SKM-1 treated with dmso at 0.1 percent for 144 hours (cell line): ENCODE measurements around the gene AK1.
A peak's percentile ranks its signal among the peaks of the same experiment; 100 is the strongest.

Experiments used
- DNase-seq: peaks from one replicate; lab custom pipeline; 2025; ENCODE audit not compliant: unreplicated experiment; lab: John Stamatoyannopoulos, UW

The AK1 gene

GRCh38 chr9:127909839-127910273, 32.4 kb upstream of the AK1 start:
- no peak for DNase-seq

GRCh38 chr9:127908660-127908926, 31.1 kb upstream of the AK1 start:
- DNase-seq, result no peak

DNA sequence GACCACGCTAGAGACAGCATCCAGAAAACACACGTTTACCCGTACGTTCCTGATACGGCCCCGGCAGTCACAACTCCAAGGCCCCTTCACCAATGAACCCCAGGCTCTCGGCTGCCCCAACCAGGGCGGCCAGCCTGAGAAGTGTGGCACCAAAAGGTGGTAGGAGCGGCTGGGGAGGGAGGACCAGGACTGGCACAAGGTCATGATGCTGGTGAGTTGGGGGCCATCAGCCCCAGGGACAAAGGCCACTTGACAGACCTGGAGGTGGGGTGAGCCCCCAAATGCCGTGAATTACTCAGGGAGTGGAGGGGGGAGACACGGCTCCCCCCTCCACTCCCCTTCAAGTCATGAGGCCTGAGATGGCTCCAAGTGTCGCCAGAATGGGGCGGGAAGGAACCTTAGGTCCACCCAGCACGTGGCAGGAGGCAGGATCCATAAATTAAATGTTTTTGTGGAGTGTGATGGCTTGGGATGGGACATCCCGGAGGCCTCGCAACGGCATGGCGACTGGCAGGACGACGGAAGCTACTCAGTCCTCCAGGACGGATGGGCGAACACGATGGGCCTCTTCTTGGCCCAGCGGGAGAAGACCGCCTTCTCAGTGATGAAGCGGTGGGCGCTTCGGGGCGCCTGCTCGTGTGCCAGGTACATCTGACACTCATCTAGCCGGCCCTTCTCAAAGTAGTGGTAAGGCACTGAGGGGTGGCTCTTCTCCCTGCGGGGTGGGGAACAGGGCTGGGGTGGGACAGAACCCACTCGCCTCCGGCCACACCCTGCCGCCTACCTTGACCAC, 30.6 kb upstream of the AK1 start:
- DNase-seq, result no peak

GRCh38 chr9:127905788-127906191, 28.3 kb upstream of the AK1 start:
- DNase-seq, result no peak

GRCh38 chr9:127905004-127905728, 27.7 kb upstream of the AK1 start:
- DNase-seq, result peak; percentile 50

DNA sequence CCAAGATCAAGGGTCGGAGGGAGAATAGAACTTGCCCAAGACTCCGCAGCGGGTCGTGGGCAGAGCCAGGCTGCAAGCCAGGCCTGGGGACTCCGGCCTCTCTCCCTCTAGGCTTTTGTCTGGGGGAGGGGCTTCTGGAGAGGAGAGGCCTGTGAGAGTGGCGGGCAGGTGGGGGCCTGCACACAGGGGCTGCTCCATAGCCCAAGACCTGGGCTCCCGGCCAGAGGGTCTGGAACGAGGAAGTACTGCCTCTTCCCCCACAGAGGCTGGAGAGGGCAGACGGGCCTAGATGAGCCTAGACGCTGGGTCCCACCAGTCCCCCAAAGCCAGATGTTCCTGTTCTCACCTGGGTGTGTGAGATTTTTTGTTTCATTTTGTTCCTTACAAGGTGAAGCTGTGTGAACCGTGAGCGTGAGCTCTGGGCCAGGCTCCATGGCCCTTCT, 27.1 kb upstream of the AK1 start:
- DNase-seq, result peak; percentile 50

DNA sequence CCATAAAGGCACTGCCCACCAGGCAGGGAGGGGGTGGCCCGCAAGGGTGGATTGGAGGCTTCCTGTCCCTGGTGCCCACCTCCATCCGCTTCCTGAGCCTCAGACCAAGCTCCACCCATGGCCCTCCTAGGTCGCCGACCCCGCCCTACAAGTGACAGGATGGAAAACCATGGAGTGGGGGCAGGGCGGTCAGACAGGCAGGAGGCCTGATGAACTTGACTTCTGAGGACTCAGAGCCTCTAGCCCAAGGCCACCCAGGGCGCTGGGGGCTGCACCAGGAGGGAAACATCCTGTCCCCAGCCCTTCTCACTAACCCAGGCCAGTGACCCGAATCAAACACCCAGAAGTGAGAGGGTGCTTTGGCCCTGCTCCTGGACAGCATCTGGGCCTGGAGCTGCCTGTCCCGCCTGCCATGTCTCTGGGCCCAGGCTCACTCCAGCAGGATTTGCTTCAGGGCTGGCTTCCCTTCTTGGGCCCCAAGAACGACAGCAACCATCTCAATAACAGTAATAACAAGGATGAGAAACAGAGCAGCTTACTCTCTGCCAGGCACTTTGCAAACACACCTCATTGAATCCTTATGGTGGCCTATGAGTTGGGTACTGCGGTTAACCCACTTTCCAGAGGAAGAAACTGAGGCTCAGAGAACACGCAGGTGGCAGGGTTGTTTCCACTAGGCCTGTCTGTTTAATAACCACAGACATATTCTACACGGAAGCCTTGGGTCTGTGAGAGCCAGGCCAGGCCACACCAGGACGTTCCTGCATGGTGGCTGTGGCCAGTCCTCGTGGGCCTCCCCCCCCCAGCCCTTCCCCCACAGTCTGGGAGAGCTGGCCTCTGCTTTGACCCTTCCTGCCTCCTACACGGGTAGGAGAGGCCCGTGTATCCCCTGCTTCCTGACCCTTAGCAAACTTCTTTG, 26.3 kb upstream of the AK1 start:
- DNase-seq, result no peak

- DNase-seq, result peak; percentile 71
Observed at GRCh38 chr9:127899128-127899943, 21.9 kb upstream of the AK1 start, which contains the start of gene ST6GALNAC6. Gene ST6GALNAC6, minus strand, starts transcription at chr9:127899603. Its CDS starts 1,622 bp downstream, at chr9:127897981.

DNA sequence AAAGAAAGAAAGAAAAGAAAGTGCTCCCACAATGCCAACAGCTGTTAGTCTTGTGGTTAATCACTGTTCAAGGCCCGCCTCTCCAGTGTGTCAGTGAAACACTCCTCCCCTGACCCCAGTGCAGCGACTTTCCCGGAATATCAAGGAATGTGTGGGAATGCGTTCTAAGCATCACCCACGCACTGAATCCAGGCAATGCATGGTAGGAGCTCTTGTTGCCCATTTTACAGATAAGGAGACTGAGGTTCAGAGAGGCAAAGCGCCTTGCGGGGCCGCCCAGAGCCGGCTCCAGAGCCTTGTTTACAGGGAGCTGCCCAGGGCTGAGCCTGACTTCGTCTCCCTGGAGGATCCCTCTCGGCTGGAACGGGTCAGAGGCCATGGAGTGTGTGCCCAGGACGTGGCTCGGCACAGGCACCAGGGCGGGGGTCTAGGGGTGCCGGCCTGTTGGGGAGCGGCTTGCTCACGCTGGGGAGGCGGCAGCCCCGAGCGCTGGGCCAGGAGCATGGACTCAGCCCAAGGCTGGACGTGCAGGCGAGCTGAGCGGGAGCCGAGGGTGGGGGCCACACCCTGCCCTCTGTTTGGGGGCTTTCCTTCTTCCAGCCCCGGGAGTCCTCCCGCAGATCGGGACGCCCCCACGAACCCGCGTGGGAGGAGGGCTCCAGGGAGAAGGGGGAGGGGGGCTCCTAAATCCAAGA, 21.1 kb upstream of the AK1 start:
- no peak for DNase-seq

GRCh38 chr9:127897193-127897692, 19.8 kb upstream of the AK1 start:
- DNase-seq, result peak; percentile 81

GRCh38 chr9:127896395-127897192, 19.1 kb upstream of the AK1 start:
- no peak for DNase-seq

DNA sequence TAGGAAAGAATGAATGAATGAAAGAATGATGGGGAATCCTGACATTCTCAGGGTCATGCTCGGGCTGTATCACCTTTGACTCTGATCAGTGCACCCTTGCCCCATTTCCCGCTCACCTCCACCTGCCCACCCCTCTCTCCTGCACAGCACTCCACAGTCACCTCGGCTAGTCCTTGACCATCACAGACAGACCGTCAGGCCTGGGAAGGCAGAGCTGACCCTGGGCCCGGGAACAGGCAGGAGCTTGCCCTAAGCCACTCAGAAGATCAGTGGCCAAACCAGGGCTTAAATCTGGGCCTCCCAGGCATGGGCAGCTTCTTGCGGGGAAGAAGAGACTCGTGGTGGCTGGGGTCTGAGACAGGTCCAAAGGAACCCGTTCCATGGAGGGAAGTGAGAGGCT, 18.3 kb upstream of the AK1 start:
- no peak for DNase-seq

- no peak for DNase-seq
Observed at GRCh38 chr9:127893392-127893791, 15.9 kb upstream of the AK1 start.

- DNase-seq, result no peak
Observed at GRCh38 chr9:127892831-127893230, 15.4 kb upstream of the AK1 start.

DNA sequence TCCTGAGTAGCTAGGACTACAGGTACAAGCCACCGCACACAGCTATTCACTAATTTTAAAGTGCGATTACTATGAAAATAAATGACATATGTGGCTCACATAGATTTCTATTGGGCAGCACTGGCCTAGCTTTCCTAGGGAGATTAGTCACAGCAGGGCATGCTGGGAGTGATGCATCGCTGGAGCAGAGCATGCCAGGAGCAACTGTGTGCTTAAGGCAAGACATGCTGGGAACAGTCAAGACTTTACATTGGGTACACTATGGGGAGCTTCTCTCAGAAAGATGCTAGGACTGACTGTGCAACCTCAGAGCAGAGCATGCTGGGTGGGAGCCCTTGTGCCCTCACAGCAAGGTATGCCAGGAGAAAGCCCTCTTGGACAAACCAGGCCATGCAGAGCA, 12.6 kb upstream of the AK1 start:
- DNase-seq, result no peak

- no peak for DNase-seq
Observed at GRCh38 chr9:127887792-127888191, 10.3 kb upstream of the AK1 start.

GRCh38 chr9:127886401-127886972, 9.0 kb upstream of the AK1 start:
- DNase-seq, result no peak

- no peak for DNase-seq
Observed at GRCh38 chr9:127885508-127886281, 8.2 kb upstream of the AK1 start.
